Amniotic epithelial cell (primary cell): ENCODE results near the gene PARD3B.

ENCODE experiments used
- DNase-seq: peaks from one replicate; pipeline ENCODE4 v3.0.0-alpha.2; 2010; ENCODE audit warnings: low read depth

PARD3B gene

DNA sequence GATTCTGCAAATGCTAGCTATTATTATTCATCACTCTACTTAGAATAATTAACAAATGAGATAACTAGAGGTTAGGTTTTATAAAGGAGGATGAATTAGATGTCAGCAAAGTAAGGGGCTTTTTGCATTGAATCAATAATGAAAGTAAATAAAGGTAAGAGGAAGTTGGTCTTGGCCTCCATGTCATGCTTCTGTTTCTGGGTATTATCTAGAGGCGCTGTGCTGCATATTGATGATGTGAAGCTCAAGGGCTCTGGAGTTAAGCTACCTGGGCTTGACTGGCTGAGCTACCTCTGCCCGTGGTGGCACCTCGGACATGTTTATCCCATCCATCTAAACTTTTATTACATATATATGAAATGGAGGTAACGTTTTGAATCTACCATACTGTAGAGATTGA, 350.9 kb downstream of the PARD3B start:
- no peak for DNase-seq

- DNase-seq, result no peak
Observed at GRCh38 chr2:204897561-204897960, 352.3 kb downstream of the PARD3B start.

DNA sequence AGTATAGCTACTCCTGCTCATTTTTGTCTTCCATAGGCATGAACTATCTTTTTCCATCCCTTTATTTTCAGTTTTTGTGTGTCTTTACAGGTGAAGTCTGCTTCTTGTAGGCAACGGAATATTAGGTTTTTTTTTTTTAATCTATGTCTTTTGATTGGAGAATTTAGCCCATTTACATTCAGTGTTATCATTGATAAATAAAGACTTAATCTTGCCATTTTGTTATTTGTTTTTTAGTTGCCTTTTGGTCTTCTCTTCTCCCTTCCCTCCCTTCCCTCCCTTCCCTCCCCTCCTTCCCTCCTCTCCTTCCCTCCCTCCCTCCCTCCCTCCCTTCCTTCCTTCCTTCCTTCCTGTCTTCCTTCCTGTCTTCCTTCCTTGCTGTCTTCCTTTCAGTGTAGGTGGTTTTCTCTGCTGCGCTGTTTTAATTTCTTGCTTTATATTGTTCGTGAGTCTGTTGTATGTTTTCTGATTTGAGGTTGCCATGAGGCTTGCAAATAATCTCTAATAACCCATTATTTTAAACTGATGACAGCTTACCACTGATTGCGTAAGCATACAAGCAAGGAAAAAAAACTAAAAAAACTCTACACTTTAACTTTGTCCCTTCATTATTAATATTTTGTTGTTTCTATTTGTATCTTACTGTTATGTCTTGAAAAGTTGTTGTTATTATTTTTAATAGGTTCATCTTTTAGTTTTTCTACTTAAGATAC, 353.8 kb downstream of the PARD3B start:
- DNase-seq, result peak; percentile 50

DNA sequence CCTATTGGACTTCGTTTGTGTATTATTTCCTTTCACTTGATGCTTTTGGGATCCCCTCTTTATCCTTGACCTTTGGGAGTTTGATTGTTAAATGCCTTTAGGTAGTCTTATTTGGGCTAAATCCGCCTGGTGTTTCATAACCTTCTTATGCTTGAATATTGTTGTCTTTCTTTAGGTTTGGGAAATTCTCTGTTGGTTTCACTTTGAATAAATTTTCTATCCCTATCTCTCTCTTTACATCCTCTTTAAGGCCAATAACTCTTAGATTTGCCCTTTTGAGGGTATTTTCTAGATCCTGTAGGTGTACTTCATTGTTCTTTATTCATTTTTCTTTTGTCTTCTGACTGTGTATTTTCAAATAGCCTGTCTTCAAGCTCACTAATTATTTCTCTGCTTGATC, 354.7 kb downstream of the PARD3B start:
- DNase-seq, result no peak

GRCh38 chr2:204900487-204900886, 355.2 kb downstream of the PARD3B start:
- DNase-seq, result no peak

- DNase-seq, result peak; percentile 28
Observed at GRCh38 chr2:204900910-204901309, 355.6 kb downstream of the PARD3B start.

DNA sequence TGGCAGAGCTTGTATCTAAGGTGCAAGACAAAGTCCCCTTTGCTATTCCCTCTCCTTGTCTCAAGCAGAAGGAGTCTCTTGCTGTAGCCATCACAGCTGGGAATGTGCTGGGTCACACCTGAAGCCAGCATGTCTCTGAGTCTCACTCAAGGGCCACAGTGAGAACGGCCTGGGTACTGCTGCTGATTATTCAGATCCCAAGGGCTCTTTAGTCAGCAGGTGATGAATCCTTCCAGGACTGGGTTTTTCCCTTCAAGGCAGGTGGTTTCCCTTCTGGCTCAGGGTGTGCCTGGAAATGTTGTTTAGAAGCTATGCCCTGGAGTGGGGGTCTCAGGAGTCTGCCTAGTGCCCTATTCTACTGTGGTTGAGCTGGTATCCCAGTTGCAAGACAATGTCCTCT, 356.3 kb downstream of the PARD3B start:
- DNase-seq, result no peak

DNA sequence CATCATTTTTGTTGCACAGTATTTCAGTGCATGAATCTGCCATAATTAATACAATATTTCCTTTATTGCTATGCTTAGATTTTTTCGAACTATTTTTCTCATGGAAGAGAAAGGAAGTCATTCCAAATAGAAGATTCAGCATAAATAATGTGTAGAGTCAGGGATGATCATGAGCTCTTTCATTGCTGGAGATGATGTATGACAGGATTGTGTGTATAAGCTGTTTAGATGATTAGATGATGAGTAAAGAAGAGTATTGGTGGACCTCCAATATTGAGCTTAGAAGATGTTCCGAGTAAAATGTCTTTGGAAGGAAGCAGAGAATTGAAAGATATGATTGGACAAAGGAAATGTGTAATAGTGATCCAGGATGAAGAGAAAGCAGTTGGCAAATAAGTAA, 364.5 kb downstream of the PARD3B start:
- no peak for DNase-seq

DNA sequence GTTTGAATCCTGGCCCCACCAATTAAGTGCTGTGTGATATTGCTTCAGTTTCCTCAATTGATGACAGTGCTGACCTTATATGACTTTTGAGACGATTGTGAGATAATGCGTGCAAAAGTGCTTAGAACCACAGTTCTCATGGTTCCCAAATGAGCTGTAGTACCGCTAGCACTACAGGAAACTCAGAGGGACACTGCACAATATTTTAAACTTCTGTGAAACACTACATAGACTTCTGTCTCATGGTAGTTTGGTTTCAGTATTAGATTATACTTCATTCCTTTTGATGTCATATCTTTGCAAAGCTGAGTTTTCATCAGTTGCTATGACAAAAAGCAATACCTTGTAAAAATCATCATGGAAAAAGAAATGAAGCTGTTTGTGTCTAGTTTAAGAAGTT, 368.0 kb downstream of the PARD3B start:
- no peak for DNase-seq

DNA sequence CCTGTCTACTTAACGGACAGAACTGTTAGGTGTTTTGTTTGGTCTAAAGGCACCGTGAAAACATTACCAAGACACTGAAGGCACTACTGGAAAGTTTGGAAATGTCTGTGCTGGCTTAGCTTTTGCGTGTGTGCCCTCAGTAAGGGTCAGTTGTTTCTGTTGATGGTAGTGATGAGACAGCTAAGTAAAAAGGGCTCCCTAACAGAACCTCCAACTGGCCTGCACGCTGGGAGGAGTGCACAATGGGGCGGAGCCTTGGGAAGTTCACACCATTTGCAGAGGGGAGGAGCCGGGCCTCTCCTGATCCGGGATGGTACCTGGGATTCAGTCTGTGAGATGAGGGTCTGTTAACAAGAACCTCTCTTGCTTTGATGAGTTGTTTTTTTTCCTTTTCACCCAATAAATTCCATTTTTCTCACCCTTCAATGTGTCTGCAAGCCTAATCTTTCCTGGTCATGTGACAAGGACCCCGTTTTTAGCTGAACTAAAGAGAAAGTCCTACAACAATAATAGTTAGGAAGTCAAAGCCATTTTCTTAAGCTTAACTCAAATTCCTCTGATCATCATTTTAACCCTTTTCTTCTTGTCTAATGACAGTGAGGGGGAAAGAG, 368.7 kb downstream of the PARD3B start:
- DNase-seq, result no peak

DNA sequence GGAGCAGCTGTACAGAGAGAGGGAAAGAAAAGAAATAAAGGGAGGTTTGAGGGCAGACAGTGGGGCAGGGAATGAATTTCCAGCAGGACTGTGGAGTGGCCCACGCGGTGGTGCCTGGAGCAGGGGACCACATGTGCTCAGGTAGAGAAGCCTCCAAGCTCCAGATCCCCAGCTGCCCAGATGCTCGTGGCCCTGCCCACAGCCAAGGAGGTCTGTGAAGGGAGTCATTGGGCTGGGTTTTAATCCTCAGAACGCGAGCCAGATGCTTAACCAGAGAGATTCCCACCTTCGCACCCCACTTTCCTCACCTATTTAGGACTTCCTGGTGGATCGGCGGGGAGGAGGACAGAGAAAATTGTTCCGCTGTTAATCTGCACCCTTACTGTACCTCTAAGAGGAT, 369.4 kb downstream of the PARD3B start:
- DNase-seq, result no peak

GRCh38 chr2:204917089-204917701, 371.9 kb downstream of the PARD3B start:
- DNase-seq, result no peak

GRCh38 chr2:204920776-204921175, 375.5 kb downstream of the PARD3B start:
- no peak for DNase-seq

DNA sequence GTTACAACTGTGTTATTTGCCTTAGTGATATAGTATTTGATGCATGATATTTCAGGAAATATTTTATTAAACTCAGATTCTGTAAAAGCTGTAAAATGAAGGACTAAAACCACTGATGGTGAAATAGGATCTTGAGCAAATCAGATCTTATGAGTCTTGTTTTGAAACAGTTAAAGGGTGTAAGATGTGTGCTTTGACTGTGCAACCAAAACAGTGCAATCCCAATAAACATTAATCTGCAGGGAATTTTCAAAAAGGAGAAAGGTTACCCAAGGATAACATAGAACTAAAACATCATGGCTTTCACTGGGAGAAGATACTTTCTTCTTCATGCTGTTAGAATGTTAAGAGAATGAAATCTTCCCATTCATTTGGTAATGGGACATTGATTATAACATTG, 378.7 kb downstream of the PARD3B start:
- DNase-seq, result no peak

DNA sequence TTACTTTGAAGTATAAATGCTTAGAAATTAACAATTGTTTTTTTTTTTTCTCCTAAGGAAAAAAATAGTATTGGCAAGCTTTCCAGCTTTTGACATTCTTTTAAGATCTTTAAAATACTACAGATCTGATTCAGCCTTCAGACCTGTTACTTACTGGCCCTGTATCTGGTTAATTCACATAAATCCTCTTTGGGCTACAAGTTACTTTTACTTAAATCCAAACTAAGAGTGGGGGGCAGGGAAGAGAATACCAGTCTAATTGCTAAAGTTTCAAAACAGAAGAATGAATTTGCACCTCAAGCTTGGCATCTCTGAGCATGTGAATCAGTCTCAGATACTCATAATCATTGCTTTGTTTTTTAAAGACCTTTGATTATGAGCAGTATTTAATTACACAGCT, 386.3 kb downstream of the PARD3B start:
- no peak for DNase-seq

DNA sequence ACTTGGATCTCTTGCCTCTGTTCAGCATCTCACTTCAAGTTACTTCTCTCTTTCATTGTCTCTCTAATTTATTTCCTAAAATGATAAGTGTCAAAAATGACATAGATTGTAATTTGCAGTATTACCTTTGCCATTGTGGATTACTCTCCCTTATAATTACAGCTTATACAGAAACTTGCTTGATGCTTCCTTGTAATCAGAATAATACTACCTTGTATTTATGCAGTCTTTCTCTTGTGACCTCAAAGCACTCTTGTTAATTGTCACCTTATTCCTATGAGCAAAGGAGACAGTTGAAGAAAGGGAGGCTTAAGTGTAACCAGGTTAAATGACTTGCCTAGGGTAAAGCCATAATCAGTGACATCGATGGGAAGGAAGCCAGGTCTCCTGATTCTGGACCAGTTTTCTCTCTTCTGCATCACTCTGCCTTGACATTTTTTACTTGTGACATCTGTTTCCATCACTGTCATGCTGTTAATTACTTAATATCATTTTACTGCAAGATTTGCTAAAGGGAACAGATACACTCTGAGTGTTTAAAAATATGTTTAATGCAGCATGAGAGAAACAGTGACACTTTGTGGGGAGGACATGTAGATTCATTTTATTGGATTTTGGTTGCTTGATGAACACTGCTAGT, 388.6 kb downstream of the PARD3B start:
- DNase-seq, result no peak

DNA sequence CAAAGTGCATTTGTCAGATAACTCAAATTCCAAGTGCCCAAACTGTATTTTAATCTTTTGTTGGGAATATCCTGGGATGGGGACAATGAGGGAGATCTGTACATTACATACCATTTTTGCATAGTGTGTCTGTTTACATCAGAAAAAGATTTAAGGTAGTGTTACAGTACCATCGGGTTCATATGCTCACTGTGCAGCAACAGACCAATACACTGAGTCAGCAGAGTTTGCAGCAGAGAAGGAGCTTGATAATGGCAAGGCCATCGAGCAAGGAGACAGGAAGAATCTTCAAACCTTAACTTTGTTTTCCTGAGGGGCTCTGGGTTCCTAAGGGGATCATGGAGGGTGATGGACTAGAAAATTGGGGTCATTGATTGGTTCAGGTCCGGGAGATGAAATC, 399.7 kb downstream of the PARD3B start:
- no peak for DNase-seq

DNA sequence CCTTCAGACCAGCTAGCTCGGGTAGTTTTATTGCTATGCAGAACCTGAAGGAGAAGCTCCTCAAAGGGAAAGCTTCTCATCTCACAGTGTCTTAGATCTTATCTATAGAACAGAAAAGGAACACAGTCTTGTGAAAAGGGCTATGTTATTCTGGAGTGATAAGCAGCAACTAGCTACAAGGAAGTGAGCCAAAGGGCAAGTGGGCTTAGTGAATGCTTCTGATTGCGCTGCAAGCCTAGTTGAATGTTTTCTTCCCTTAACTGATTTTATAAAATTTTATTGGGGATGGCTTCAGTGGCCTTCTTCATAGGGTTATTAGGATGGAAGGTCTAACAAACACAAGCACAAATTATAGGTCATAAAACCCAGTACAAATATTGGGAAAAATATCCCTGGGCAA, 400.1 kb downstream of the PARD3B start:
- no peak for DNase-seq

- DNase-seq, result no peak
Observed at GRCh38 chr2:204946892-204947291, 401.6 kb downstream of the PARD3B start.

- no peak for DNase-seq
Observed at GRCh38 chr2:204947405-204947804, 402.1 kb downstream of the PARD3B start.

GRCh38 chr2:204948024-204948763, 402.9 kb downstream of the PARD3B start:
- DNase-seq, result no peak

DNA sequence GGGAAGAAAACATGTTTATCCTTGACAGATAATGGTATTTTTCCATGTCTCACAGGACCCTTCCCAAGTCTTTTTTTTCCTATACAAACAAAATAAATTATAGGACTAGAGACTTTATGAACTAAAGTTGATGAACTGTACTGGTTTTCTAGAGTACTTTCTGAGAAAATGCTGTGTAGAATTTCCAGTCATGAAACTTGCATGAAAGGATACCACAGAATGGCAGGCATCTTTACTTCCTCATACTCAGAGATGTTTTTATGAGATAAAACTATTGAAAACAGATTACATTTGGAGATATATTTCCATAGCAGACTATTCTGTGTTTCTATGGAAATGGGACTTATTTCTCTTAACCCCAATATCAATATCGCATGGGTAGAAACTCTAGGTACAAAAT, 403.5 kb downstream of the PARD3B start:
- DNase-seq, result no peak
